Memory B cell (primary cell): Measurements from ENCODE around the gene TAS2R4.
"Not testable (repeated sequence)": the region's sequence is repeated elsewhere in the genome, so short reads cannot be mapped to it uniquely, and the experiment has no call there.

Experiments
- ATAC-seq: fragments of 150-1000 bp; cut with Tn5 transposase; 2 replicates; pipeline ENCODE4 v1.10.0; 2021; ENCODE audit warnings: low read depth, mild to moderate bottlenecking, moderate library complexity
- DNase-seq, 2 donors: peaks; one replicate each; pipeline ENCODE4 v3.0.0; 2022; ENCODE audit warnings: low spot score in 2 of 2
- H3K27ac Mint-ChIP-seq: one replicate; pipeline ENCODE4 v1.8.0; 2022; ENCODE audit warnings: mild to moderate bottlenecking, moderate library complexity, mixed read lengths
- H3K27me3 Mint-ChIP-seq: one replicate; pipeline ENCODE4 v1.8.0; 2022; ENCODE audit warnings: mixed read lengths
- H3K36me3 Mint-ChIP-seq: one replicate; pipeline ENCODE4 v1.8.0; 2022; ENCODE audit warnings: mild to moderate bottlenecking, mixed read lengths
- H3K4me1 Mint-ChIP-seq: one replicate; pipeline ENCODE4 v1.8.0; 2022; ENCODE audit warnings: mixed read lengths
- H3K4me3 Mint-ChIP-seq: one replicate; pipeline ENCODE4 v1.8.0; 2022; ENCODE audit warnings: mild to moderate bottlenecking, moderate library complexity, mixed read lengths
- H3K9me3 Mint-ChIP-seq: one replicate; pipeline ENCODE4 v1.8.0; 2022; ENCODE audit warnings: mixed read lengths

TAS2R4 gene

DNA sequence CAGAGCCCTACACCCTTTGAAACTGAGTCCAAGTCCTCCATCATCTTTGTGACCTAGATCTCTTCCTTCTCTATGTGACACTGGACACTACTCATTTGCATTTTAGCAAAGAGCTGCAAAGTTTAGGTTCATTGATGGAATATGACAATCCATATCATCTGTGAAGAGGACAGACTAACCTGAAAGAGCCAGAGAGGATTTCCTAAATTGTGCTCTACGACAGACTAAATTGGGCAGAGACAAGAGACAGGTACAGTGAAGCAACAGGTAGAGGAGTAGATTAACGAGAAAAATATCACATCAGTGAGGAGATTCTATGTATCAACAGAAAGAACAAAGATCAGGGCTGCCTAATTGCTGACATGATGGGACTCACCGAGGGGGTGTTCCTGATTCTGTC is 12.7 kb upstream of the TAS2R4 start, which contains the start of gene TAS2R3:
TAS2R3 (plus strand) TSS at position 301 of the 400 bp plus-strand sequence; CDS start at position 363, 62 bp downstream.
- Mint-ChIP-seq H3K27me3 (no peaks in the 10 kb centered on the region), H3K4me1 (peaks cover 4% of the 10 kb centered on the region), H3K9me3 (no peaks in the 10 kb centered on the region), H3K36me3 (peaks cover 39% of the 10 kb centered on the region), H3K4me3 (no peak within 1 kb of the TSS), H3K27ac (no peak within 1 kb of the TSS)
- ATAC-seq, result no peak
- DNase-seq, result no peak

DNA sequence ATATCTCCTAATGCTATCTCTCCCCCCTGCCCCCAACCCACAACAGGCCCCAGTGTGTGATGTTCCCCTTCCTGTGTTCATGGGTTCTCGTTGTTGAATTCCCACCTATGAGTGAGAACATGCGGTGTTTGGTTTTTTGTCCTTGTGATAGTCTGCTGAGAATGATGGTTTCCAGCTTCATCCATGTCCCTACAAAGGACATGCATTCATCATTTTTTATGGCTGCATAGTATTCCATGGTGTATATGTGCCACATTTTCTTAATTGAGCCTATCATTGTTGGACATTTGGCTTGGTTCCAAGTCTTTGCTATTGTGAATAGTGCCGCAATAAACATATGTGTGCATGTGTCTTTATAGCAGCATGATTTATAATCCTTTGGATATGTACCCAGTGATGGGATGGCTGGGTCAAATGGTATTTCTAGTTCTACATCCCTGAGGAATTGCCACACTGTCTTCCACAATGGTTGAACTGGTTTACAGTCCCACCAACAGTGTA is 6.3 kb upstream of the TAS2R4 start:
- ATAC-seq, H3K9me3 Mint-ChIP-seq, DNase-seq, H3K27me3 Mint-ChIP-seq, H3K4me1 Mint-ChIP-seq, H3K4me3 Mint-ChIP-seq, H3K27ac Mint-ChIP-seq: not testable (repeated sequence)
- peaks cover 34% of the 10 kb centered on the region for H3K36me3 Mint-ChIP-seq

DNA sequence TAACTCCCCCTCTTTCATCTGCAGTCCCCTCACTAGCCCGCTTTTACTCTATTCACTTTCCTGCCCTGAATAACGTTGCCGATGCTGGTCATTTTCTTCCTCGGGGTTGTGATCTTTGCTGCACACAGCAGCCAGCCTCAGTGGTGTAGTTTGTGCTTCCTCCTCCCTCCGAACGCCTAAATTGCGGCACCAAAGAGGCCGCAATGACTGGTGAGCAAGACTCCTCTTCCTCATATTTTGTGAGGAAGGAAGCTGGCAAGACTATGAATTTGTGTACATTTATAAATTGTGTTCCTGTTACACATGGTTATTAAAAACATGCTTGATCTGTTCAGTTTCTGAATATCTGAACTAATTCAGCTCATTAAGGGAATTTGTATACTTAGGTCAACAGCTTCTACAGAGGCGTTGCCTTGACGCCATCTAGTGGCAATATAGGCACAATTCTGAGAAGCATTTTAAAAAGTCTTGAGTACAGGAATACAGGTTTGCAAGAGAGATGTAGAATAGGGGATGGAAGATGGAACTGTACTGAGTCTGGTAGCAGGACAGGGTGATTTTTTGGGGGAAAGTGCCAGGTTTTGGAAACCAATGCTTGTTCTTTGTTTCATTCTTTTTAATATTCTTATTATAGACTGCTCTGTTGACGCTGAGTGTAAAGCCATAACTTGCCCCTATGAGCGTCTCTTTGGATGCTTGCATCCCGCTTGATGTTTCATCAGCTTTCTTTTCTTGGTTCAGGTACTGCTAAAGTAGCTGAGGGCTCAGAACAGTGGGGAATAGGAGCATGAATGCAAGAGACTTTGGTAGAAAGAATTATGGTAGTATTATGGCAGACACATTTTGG is 9.5 kb downstream of the TAS2R4 start:
- H3K9me3 Mint-ChIP-seq, result no peaks in the 10 kb centered on the region
- H3K27ac Mint-ChIP-seq, result no peak overlapping the region
- H3K4me3 Mint-ChIP-seq, result no peak overlapping the region
- no peaks in the 10 kb centered on the region for H3K27me3 Mint-ChIP-seq
- peaks cover 11% of the 10 kb centered on the region for H3K36me3 Mint-ChIP-seq
- ATAC-seq (peak; percentile 59), DNase-seq (peak in 1 of 2 donors; percentile 7)
- H3K4me1 Mint-ChIP-seq, result peaks cover 2% of the 10 kb centered on the region

DNA sequence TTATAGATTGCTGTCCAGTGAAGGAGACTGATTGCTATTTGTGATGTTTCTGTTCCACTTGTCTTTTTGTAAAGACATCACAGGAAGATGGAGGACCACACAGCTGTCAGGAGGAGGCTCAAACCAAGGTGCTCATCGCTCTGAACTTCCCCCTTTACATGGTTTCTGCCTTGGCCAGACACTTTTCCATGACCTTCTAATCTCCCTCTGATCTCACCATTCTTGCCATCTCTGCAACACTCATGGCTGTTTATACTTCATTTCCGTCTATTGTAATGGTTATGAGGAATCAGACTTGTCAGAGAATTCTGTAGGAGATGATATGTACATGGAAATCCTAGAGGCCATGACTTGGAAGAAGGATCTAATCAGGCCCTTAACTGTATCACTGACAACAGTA is 11.8 kb downstream of the TAS2R4 start:
- Mint-ChIP-seq H3K27ac (no peak overlapping the region), H3K4me3 (no peak overlapping the region), H3K4me1 (peaks cover 2% of the 10 kb centered on the region), H3K27me3 (no peaks in the 10 kb centered on the region), H3K9me3 (no peaks in the 10 kb centered on the region), H3K36me3 (peaks cover 18% of the 10 kb centered on the region)
- DNase-seq (no peak), ATAC-seq (no peak)

DNA sequence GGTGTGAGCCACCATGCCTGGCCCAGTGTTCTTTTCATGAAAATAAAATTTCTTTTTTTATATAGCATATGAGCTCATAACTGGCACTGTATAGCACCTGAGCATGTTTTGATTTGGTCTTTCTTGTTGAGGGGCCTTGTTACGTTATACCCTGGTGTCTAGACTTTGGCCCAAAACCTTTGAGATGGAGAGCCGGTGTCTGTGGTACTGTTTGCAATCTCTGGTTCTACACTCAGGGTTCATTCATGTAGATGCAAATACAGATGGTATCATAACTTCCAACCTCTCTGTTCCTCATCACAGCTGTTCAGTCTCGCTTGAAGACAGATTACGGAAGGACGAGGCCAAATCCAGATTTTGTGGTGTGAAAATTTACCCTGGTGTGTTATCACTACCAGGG is 13.4 kb downstream of the TAS2R4 start, which contains the start of gene TAS2R5:
TAS2R5 (plus strand) TSS at position 301 of the 400 bp plus-strand sequence. CDS start 145 bp downstream, outside the sequence.
- Mint-ChIP-seq H3K9me3 (no peaks in the 10 kb centered on the region), H3K36me3 (peaks cover 23% of the 10 kb centered on the region), H3K27ac (no peak within 1 kb of the TSS), H3K4me1 (peaks cover 2% of the 10 kb centered on the region), H3K4me3 (no peak within 1 kb of the TSS), H3K27me3 (no peaks in the 10 kb centered on the region)
- DNase-seq (no peak), ATAC-seq (no peak)

DNA sequence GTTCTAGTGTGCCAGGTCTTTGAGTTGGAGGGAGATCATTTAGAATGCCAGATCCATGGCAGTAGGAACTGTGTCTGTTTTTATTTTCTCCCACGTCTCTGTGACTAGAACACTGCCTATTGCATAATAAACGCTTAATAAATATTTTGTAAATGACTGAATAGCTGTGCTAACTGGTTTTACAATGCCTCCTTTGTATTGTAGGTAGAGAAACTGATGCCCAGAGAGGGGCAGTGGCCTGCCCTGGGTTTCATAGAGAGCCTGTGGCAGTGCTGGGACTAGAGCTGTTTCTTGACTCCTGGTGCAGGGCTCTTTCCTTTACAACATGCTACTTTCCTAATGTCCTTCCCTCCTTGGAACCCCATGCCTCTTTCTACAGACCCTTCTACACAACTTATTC is 16.1 kb downstream of the TAS2R4 start:
- H3K36me3 Mint-ChIP-seq, result peaks cover 31% of the 10 kb centered on the region
- no peak for ATAC-seq
- no peaks in the 10 kb centered on the region for H3K9me3 Mint-ChIP-seq
- H3K27ac Mint-ChIP-seq, result no peak overlapping the region
- no peaks in the 10 kb centered on the region for H3K27me3 Mint-ChIP-seq
- no peaks in the 10 kb centered on the region for H3K4me1 Mint-ChIP-seq
- no peak overlapping the region for H3K4me3 Mint-ChIP-seq
- no peak for DNase-seq

DNA sequence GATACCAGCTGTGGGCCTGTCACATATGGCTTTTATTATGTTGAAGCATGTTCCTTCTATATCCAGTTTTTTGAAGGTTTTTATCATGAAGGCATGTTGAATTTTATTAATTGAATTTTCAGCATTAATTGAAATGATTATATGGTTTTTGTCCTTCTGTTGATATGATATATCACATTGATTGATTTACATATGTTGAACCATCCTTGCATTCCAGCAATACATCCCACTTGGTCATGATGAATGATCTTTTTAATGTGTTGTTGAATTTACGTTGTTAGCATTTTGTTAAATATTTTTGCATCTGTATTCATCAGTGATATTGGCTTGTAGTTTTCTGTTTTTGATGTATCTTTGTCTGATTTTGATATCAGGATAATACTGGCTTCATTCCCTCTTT is 43.6 kb downstream of the TAS2R4 start:
- no peak for ATAC-seq
- no peaks in the 10 kb centered on the region for H3K4me1 Mint-ChIP-seq
- H3K27ac Mint-ChIP-seq, result no peak overlapping the region
- peaks cover 29% of the 10 kb centered on the region for H3K36me3 Mint-ChIP-seq
- no peak overlapping the region for H3K4me3 Mint-ChIP-seq
- DNase-seq, result no peak
- peaks cover 22% of the 10 kb centered on the region for H3K9me3 Mint-ChIP-seq
- H3K27me3 Mint-ChIP-seq, result no peaks in the 10 kb centered on the region

DNA sequence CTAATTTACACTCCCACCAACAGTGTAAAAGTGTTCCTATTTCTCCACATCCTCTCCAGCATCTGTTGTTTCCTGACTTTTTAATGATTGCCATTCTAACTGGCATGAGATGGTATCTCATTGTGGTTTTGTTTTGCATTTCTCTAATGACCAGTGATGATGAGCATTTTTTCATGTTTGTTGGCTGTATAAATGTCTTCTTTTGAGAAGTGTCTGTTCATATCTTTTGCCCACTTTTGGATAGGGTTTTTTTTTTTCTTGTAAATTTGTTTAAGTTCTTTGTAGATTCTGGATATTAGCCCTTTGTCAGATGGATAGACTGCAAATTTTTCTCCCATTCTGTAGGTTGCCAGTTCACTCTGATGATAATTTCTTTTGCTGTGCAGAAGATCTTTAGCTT is 46.0 kb downstream of the TAS2R4 start:
- not testable (repeated sequence) for H3K27me3 Mint-ChIP-seq, H3K27ac Mint-ChIP-seq
- H3K9me3 Mint-ChIP-seq, result peaks cover 21% of the 10 kb centered on the region

More for the DNA sequence above, 46.0 kb downstream of the TAS2R4 start:
- not testable (repeated sequence) for DNase-seq, H3K4me3 Mint-ChIP-seq, ATAC-seq, H3K4me1 Mint-ChIP-seq
- H3K36me3 Mint-ChIP-seq, result peaks cover 29% of the 10 kb centered on the region
